Medulla oblongata (tissue), 1 donor: Measurements from ENCODE around the gene OLFM1.
"Not testable (repeated sequence)": the region's sequence is repeated elsewhere in the genome, so short reads cannot be mapped to it uniquely, and the experiment has no call there.

Source experiments
- DNase-seq: peaks from one replicate; pipeline ENCODE4 v3.0.0-alpha.2; 2015; ENCODE audit errors: extremely low spot score

The OLFM1 gene

DNA sequence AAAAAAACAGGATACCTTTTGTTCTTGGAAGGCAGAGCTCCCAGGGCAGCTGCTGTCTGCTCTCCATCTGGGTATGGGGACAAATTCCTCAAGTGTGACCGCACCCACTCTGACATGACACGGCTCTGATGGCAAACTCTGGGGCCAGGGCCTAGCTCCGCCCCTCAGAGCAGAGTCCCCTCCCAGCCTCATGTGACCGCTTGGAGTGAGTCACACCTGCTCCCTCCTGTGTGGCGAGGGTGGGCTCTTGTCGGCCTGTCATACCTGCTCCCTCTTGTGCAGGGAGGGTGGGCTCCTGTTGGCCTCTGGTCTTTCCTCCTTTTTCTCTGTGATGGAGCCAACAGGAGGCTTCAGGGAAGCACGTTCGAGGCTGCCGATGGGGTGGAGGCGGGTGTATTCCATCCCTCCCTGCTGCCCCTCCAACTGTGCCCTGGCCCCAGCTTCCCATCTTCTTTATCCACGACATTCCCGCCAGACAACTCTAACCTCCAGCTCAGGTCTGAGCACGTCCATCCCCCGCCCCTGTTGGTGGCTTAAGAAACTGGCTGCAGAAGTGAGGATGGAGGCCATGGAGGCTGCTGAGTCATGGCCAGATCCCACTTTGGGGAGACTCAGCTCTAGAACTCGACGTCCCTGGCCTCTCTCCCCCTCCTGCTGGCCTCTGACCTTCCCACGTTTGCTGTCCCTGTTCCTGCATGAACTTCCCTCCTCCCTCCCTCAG, 65.3 kb downstream of the OLFM1 start:
- DNase-seq = no peak

DNA sequence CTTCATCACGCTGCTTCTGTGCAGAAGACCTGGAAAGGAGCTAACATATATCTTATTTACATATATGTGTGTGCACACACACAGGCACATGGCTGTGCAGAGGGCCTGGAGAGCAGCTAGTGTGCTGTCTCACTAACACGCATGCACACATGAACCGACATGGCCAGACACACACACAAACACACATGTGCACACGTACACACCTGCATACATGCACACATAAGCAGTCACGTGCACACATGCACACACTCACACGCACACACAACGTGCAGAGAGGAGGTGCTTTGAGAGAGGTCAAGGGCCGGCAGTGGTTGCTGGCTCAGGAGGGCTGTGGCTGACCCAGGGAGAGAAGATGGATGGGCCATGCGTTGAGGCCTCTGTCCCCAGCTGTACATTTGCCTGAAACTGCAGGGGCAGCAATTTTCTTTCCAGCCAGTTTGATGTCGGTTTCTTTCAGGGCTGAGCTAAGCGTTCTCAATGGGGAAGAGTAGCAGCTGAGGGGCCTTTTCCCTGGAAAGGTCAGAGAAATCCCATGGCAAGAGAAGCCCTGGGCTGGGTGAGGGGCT, 66.7 kb downstream of the OLFM1 start:
- DNase-seq = no peak

DNA sequence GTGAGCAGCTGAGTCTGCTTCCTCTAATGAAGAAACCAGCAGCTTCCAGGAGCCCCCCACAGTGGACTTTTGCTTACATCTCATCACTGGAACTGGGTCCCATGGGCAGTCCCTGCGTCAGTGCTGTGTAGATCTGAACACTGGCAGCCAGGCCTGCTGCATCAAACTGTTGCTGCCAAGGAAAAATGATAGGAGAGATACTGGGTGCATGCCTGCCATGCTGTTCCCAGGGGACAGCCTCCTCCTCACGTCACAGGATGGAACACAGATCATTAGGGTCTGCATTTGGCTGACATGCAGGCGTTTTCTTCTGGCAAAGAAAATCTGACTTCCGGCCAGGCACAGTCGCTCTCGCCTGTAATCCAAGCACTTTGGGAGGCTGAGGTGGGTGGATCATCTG, 67.9 kb downstream of the OLFM1 start:
- DNase-seq = no peak

DNA sequence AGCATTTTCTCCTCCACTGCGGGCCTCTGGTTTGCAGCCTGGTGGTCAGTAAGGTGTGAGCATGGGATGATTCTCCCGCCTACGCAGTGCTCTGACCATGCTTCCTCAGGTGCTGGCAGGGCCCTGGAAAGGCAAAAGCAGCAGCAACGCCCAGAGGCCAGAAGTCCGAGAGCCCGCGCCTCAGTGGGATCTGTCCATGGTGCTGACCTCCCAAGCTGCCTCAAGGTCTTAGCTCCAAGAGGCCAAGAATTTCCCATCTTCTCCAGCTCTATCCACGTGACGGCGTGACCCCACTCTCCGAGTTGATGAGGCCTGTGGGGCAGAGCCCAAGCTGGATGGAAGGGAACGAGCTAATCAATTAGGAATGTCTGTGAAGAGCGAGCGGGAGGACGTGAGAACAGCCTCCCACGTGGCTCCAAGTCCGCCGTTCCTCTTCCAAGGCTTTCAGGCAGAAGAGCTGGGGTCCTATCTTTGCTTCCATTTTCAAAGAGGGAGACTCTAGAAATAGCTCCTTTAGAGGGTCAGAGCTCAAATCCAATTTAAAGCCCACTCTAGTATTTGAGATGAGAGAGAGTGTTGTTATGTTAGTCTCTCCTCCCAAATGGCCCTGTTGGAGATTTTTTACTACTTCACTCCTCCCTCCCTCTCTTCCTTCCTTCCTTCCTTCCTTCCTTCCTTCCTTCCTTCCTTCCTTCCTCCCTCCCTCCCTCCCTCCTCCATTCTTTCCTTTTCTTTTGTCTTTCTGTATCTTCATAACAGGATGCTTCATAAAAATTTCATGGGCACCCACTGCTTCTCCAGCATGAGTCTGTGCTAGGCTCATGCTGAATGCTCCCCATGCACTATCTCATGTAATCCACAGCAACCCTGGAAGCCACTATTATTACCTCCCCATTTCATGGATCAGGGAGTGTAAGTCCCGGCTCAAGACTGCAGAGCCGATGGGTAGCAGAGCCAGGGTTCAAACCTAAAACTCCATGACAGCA, 69.3 kb downstream of the OLFM1 start:
- DNase-seq = peak; percentile 12

DNA sequence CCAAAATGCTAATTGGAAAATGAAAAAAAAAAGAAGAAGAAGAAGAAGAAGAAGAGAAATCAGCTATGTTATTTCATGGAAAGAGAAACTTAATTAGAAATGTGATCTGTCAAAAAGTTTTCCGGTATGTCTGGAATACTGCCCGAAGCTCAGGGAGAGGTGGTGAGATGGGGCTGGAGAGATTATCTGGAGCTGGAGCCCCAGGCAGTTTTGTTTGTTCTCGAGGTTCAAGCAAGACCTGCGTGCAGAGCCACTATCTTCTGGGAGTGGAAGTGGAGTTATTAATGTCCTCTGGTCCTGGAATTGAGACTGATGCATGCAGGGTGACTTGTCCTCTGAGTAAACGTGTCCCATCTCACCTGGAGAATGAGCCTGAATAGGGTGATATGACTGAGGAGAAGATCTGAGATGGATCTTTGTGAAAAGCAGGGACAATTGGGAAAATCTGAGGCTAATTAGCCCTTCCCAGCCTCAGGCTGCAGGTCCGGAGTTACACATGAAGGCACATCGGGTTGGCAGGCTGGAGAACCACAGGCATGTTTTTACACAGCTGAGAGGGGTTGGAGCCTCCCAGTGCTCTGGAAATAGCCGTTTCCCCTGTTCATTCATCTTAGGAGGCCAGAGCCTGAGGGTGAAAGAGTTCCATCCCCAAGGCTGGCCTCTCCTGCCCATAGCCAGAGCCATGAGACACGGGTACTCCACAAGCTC, 70.5 kb downstream of the OLFM1 start:
- no peak for DNase-seq

- DNase-seq = no peak
These were observed 71.1 kb downstream of the OLFM1 start for GRCh38 chr9:135158564-135158937.

GRCh38 chr9:135159801-135160200, 72.3 kb downstream of the OLFM1 start:
- DNase-seq = no peak

DNA sequence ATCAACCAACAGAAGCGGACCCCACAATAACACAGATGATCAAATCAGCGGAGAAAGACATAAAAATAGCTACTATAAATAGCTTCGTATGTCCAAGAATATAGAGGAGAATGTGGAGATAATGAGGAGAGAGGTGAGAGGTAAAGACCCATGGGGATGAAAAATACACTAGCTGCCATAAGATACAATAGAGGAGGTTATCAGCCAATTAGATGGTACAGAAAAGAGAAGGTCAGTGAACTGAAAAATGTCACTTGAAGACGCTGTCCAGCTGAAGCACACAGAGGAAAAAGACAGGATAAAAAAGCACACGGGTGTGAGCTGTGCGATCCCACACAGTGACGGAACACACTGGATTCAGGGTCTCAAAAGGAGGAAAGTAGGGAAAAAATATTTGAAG, 73.4 kb downstream of the OLFM1 start:
- no peak for DNase-seq

DNA sequence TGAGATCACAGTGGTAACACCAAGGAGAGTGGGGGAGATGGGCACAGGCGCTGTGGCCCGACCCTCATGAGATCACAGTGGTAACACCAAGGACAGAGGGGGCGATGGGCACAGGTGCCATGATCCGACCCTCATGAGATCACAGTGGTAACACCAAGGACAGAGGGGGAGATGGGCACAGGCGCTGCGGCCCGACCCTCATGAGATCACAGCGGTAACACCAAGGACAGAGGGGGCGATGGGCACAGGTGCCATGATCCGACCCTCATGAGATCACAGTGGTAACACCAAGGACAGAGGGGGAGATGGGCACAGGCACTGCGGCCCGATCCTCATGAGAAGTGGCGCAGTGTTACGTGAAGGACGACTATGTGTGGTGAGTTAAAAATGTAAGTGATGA, 75.1 kb downstream of the OLFM1 start:
- not testable (repeated sequence) for DNase-seq

DNA sequence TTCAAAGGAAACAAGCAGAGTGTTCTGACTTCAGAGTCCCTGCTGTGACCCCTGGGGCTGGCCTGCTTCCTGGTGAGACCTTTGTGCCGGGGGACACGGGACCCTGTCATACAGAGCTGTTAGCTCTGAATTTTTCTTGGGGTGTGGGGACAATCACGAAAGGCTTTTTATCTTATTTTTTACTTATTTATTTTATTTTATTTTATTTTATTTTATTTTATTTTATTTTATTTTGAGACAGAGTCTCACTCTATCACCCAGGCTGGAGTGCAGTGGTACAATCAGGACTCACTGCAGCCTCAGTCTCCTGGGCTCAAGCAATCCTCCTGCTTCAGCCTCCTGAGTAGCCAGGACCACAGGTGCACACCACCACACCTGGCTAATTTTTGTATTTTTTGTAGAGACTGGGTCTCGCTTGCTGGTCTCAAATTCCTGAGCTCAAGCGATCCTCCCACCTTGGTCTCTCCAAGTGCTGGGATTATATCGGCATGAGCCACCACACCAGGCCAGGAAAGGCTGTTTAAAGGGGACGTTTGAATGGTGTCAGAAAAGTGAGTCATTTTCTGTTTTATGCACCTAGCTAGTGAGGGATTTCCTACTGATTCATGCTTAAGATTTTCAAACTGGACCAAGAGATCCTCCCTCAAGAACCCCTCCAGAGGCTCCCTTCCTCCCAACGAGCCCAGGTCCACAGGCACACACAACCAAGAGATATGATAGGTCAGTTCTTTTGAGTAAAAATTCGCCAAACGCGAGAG, 75.7 kb downstream of the OLFM1 start:
- no peak for DNase-seq

DNA sequence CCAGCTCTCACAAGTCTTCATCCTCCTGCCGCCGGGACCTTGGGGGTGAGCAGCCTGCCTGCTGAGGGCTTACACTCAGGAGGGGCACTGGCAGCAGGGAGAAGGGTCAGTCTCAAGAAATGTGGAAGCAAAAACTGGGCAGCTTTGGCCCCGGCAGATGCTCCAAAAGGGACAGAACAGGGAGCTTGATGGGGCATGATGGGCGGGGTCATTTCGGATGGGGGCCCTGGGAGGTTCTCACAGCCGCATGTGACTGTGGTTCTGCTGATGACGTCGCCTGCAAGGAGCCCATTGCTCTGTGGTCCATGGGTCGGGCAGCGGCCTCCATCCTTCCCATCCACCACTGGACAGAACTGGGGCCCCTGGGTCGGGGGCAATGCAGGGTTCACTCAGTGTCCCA, 76.6 kb downstream of the OLFM1 start:
- DNase-seq = no peak

DNA sequence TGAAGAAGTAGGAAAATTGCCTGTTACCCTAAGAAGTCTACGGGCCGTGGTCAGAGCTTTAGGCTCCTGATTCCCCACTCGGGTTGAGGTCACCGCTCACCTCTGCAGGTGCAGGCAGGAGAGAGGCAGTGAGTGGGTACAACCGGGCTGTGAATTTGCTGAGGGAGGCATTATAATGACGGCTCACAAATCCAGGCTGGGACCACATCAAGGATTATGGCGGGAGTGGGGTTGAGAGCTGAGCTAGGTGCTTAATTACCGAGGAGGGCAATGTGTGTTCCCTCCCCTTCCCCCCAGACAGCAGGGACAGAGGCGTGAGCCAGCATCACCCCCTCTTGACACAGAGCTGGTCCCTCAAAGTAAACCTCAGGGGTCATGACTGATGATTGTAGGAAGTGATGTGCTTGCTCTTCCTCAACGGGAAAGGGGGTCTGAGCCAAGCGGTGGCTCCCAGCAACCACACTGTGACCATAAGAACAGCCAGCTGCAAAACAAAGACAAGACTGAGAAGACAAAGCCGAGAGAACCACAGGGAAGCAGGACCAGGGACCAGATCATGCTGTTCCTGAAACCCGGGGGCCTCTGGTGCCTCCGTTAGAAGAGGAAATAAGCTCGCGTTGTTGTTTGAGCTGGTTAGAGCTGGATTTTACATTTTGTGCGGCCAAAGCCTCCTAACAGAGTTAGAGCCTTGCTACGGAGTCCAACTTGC, 77.7 kb downstream of the OLFM1 start:
- DNase-seq = no peak

DNA sequence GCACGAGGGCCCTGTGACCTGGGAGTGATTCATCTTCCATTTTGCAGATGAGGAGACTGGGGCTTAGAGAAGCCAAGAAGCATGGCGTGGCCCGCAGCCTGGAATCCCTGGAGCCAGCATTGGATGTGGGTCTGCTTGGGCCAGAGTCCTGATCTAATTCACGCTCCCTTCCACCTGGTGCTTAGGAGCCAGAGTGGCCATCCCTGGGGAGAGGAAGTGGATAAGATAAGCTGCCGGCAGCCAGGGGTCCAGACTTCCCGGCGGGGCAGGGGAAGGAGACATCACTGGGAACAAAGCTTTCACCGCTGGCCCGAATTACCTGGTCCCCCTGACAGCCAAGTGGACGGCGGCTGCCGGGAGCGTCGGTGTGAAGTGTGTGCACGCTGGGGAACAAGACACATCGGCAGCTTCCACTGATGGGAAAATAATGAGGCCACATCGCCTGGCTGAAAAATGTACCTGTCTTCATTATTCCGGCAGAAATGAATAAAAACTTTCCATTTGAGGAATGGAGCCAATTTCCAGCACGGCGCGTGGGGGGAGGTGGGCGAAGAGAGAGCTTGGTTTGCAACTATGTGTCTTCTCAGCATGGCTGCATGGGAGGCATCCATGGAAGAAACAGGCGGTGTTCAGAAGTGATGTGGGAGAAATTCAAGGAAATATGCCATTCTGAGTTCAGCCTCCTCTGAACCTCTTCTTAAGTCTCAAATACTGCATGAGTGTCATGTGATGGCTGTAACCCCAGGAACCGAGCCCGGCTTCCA, 78.5 kb downstream of the OLFM1 start:
- DNase-seq = no peak

DNA sequence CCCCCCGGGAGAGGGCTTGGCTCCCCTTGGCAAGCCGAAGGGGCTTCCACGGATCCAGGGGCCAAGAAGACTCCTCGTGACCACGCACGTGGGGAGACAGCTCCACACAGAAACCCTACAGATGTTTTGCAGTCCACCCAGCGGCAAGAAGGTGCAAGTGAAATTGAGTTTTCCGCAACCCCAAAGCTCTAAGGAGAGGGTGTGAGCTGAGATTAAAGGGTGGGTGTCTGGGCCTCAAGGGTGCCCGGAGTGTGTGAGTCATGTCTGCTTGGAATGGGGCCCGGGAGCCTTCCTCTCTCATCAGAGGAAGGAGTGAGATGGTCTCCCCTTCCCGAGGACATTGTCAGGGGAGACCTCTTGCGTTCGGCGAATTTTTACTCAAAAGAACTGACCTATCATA, 79.1 kb downstream of the OLFM1 start:
- no peak for DNase-seq

- no peak for DNase-seq
These were observed 79.9 kb downstream of the OLFM1 start for GRCh38 chr9:135167356-135167755.

GRCh38 chr9:135167849-135168655, 80.6 kb downstream of the OLFM1 start:
- no peak for DNase-seq

- DNase-seq = no peak
These were observed 82.3 kb downstream of the OLFM1 start for GRCh38 chr9:135169709-135170226.

DNA sequence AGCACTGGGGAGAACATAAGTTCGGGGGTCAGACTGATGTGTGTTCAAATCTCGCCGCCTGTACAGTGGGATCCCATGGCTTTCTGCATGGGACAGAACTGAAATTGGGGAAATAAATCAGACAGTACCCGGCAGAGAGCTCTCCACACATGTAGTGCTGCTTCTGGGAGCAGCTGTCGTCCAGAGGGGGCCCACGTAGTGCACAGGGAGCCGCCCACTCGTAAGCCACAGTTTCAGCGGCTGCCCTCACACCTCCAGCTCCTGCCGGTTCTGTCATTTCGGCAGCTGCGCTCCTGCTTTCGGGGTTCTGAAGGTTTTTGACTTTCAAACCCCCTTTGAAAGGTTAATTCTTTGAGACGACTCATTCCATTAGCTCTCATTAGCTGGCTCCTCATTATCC, 83.1 kb downstream of the OLFM1 start:
- no peak for DNase-seq
